PC-9 (cell line): ENCODE results near the gene POU5F1.

ENCODE experiments used
- CTCF ChIP-seq: fragments of 200-600 bp; sonication (generic); conservative IDR thresholded peaks from 2 replicates; pipeline ENCODE4 v1.6.1; 2017; ENCODE audit warnings: mixed run types, antibody characterized with exemption, mild to moderate bottlenecking, moderate library complexity
- EZH2 ChIP-seq: fragments of 200-600 bp; sonication (generic); IDR thresholded peaks from 2 replicates; pipeline ENCODE4 v1.8.0; 2017; ENCODE audit warnings: antibody characterized with exemption, low read depth

- no peak for TF ChIP-seq EZH2
- no peak for TF ChIP-seq CTCF
Measured at GRCh38 chr6:31178143-31179041, 7.9 kb upstream of the POU5F1 start.
